ENCODE data around the gene PRKCB. TPM values are rescaled to one million over a fixed set of nuclear protein-coding genes. Genes with fewer than 3 reads are reported as not detected.

PRKCB gene
- total and polyA plus RNA-seq, 2 experiments from 2014 or later: 3.7 to 16.4 TPM

- Histone ChIP-seq H3F3A (replicated peaks; ENCODE audit: low read depth) (no peaks in the 10 kb centered on the region), H3K4me2 (no peak overlapping the region), H3K27me3 (ENCODE audit: insufficient read depth) (no peaks in the 10 kb centered on the region), H3K9me2 (ENCODE audit: insufficient read depth) (no peaks in the 10 kb centered on the region), H3K4me3 (no peak overlapping the region), H3K4me1 (ENCODE audit: insufficient read depth) (no peaks in the 10 kb centered on the region), H4K20me1 (replicated peaks; ENCODE audit: insufficient read depth) (no peaks in the 10 kb centered on the region), H3K79me2 (replicated peaks; ENCODE audit: insufficient read depth) (no peaks in the 10 kb centered on the region), H3K36me3 (ENCODE audit: insufficient read depth) (no peaks in the 10 kb centered on the region), H3K27ac (ENCODE audit: low read depth) (no peak overlapping the region), H2AFZ (no peak overlapping the region)
- ATAC-seq (peak; percentile 96), DNase-seq (ENCODE audit: low spot score) (peak; percentile 94)
- no peaks in the 10 kb centered on the region for H3K9me3 Mint-ChIP-seq
- no peak for TF ChIP-seq JUNB (IDR thresholded peaks at IDR 0.05; ENCODE audit: unreplicated experiment)
- TF ChIP-seq ZNF331 (CRISPR knock-in tag; IDR thresholded peaks at IDR 0.05; ENCODE audit: low read depth): no peak
- peak; percentile 82 to 86 for TF ChIP-seq CTCF (conservative IDR thresholded peaks at IDR 0.05; ENCODE audit: low read depth in 2 of 2)
- no peak for TF ChIP-seq POLR2AphosphoS5 (IDR thresholded peaks at IDR 0.05; ENCODE audit: low read depth)
- no peak for TF ChIP-seq STAT1 (IDR thresholded peaks at IDR 0.05; ENCODE audit: unreplicated experiment)
- TF ChIP-seq EZH2 (IDR thresholded peaks at IDR 0.05; ENCODE audit: low read depth, unreplicated experiment): no peak
- TF ChIP-seq ZNF462 (CRISPR knock-in tag; IDR thresholded peaks at IDR 0.05): no peak
- TF ChIP-seq EZH2phosphoT487 (IDR thresholded peaks at IDR 0.05; ENCODE audit: unreplicated experiment): no peak
- H3K36me3 Mint-ChIP-seq (ENCODE audit: low read depth): no peaks in the 10 kb centered on the region
- no peak overlapping the region for H3K27ac Mint-ChIP-seq
- H3K4me1 Mint-ChIP-seq: peaks cover 5% of the 10 kb centered on the region
- H3K27me3 Mint-ChIP-seq (ENCODE audit: insufficient read depth, low read depth, poor library complexity): no peaks in the 10 kb centered on the region
- H3K4me3 Mint-ChIP-seq: no peak overlapping the region
Measured at GRCh38 chr16:24010440-24011089, 174.8 kb downstream of the PRKCB start.
